A549 (cell line): ENCODE data around the gene EXOC6. TPM values are rescaled to one million over a fixed set of nuclear protein-coding genes. Genes with fewer than 3 reads are reported as not detected.
A peak's percentile ranks its signal among the peaks of the same experiment; 100 is the strongest.

Source experiments
- ATAC-seq, 2 experiments: fragments of 200-7000 bp in 1 of 2; fragments of >200 bp in 1 of 2; cut with Nextera tagmentation in 1 of 2; cut with Tn5 transposase in 1 of 2; 3 replicates each; pipeline versions ENCODE4 v1.8.0 to v1.9.1; 2018 to 2020; ENCODE audit warnings: mild to moderate bottlenecking in 1 of 2, moderate library complexity in 1 of 2
- CTCF ChIA-PET: fragments of 300-600 bp; sonication (Branson Sonifier 250); formaldehyde crosslinking; extraction: SDS; loops from one replicate; lab custom pipeline; 2021; ENCODE audit warnings: antibody characterized with exemption, inconsistent platforms; lab: Yijun Ruan, JAX
- POLR2A ChIA-PET: fragments of 350-600 bp; formaldehyde crosslinking; extraction: SDS; loops from one replicate; lab custom pipeline; 2021; ENCODE audit warnings: antibody characterized with exemption, inconsistent platforms; lab: Yijun Ruan, JAX
- DNase-seq, 2 experiments: peaks; one replicate each; pipeline versions ENCODE4 v3.0.0 to v3.0.0-alpha.2; 2011 to 2016; ENCODE audit warnings: low read depth in 1 of 2, low spot score in 1 of 2
- FAIRE-seq: peaks from 2 replicates; lab custom pipeline; 2011; peaks lifted over from hg19 to GRCh38; lab: Jason Lieb, UNC
- H3K27ac ChIP-seq, 2 experiments: fragments of >200 bp; sonication (Bioruptor Twin); formaldehyde crosslinking; 3 replicates each; pipeline ENCODE4 v1.5.1; 2016 to 2017
- H3K4me1 ChIP-seq: fragments of >200 bp; sonication (Bioruptor Twin); formaldehyde crosslinking; 3 replicates; pipeline ENCODE4 v1.6.1; 2016
- H3K4me2 ChIP-seq: fragments of >200 bp; sonication (Bioruptor Twin); formaldehyde crosslinking; 3 replicates; pipeline ENCODE4 v1.6.1; 2016
- H3K4me3 ChIP-seq: fragments of >200 bp; sonication (Bioruptor Twin); formaldehyde crosslinking; 3 replicates; pipeline ENCODE4 v1.5.1; 2016
- H3K9me3 ChIP-seq: fragments of >200 bp; sonication (Bioruptor Twin); formaldehyde crosslinking; 3 replicates; pipeline ENCODE4 v1.6.1; 2016
- BCL3 ChIP-seq: fragments of >200 bp; sonication (Bioruptor Twin); formaldehyde crosslinking; IDR thresholded peaks from 3 replicates; pipeline ENCODE4 v1.6.1; 2016
- BHLHE40 ChIP-seq: IDR thresholded peaks from 2 replicates; pipeline ENCODE4 v1.6.1; 2012; ENCODE audit warnings: low read depth, low read length, inconsistent platforms
- CBX2 ChIP-seq: fragments of 200-600 bp; sonication (generic); IDR thresholded peaks from 2 replicates; pipeline ENCODE4 v1.6.1; 2016; ENCODE audit warnings: low read depth, mild to moderate bottlenecking, borderline replicate concordance
- E2F6 ChIP-seq: IDR thresholded peaks from 2 replicates; pipeline ENCODE4 v1.6.1; 2012; ENCODE audit warnings: low read depth, borderline replicate concordance
- EHF ChIP-seq: fragments of 250-450 bp; sonication (Bioruptor Pico); IDR thresholded peaks from 2 replicates; pipeline ENCODE4 v1.5.0; 2020; ENCODE audit warnings: mild to moderate bottlenecking
- EHMT2 ChIP-seq: fragments of 200-600 bp; sonication (generic); IDR thresholded peaks from 2 replicates; pipeline ENCODE4 v1.6.1; 2016; ENCODE audit warnings: antibody characterized with exemption, low read depth, mild to moderate bottlenecking, moderate library complexity
- EP300 ChIP-seq, 2 experiments: fragments of >200 bp; sonication (Bioruptor Twin); formaldehyde crosslinking; IDR thresholded peaks; 2 replicates in 1 of 2; 3 replicates in 1 of 2; pipeline ENCODE4 v1.6.1; 2016 to 2017
- ESRRA ChIP-seq: fragments of 150-350 bp; IDR thresholded peaks from 2 replicates; pipeline ENCODE4 v1.6.1; 2014; ENCODE audit warnings: mild to moderate bottlenecking, low read length, borderline replicate concordance
- FOSL2 ChIP-seq, 2 experiments: fragments of 450-650 bp in 1 of 2; fragments of >200 bp in 1 of 2; sonication (Bioruptor Twin) in 1 of 2; formaldehyde crosslinking; IDR thresholded peaks; 2 replicates each; pipeline versions ENCODE4 v1.5.0 to v1.6.1; 2016 to 2020; ENCODE audit warnings: mild to moderate bottlenecking in 1 of 2, moderate library complexity in 1 of 2
- KDM1A ChIP-seq: fragments of 200-600 bp; sonication (generic); IDR thresholded peaks from 2 replicates; pipeline ENCODE4 v1.6.1; 2016; ENCODE audit warnings: low read depth, mild to moderate bottlenecking
- MAFK ChIP-seq: fragments of 450-650 bp; IDR thresholded peaks from 2 replicates; pipeline ENCODE4 v1.6.1; 2014; ENCODE audit not compliant: partially characterized antibody
- MAX ChIP-seq: IDR thresholded peaks from 2 replicates; pipeline ENCODE4 v1.6.1; 2012
- NFE2L2 ChIP-seq: fragments of 150-350 bp; conservative IDR thresholded peaks from 2 replicates; pipeline ENCODE4 v1.6.1; 2014; ENCODE audit warnings: low read length
- NR3C1 ChIP-seq: fragments of >200 bp; sonication (Bioruptor Twin); formaldehyde crosslinking; IDR thresholded peaks from 3 replicates; pipeline ENCODE4 v1.6.1; 2017
- PBX3 ChIP-seq: IDR thresholded peaks from 2 replicates; pipeline ENCODE4 v1.6.1; 2012
- RCOR1 ChIP-seq: fragments of 150-350 bp; IDR thresholded peaks from 2 replicates; pipeline ENCODE4 v1.6.1; 2014; ENCODE audit warnings: antibody characterized with exemption, low read length, low read depth
- SMC3 ChIP-seq: fragments of >200 bp; sonication (Bioruptor Twin); formaldehyde crosslinking; IDR thresholded peaks from 3 replicates; pipeline ENCODE4 v1.6.1; 2018; ENCODE audit warnings: inconsistent platforms
- TFCP2L1 ChIP-seq: fragments of 250-450 bp; sonication (Bioruptor Pico); IDR thresholded peaks from 2 replicates; pipeline ENCODE4 v1.5.0; 2021; ENCODE audit warnings: mild to moderate bottlenecking
- ZFP36 ChIP-seq: fragments of 450-650 bp; IDR thresholded peaks from 2 replicates; pipeline ENCODE4 v1.6.1; 2014; ENCODE audit warnings: borderline replicate concordance; ENCODE audit not compliant: partially characterized antibody
- ZSCAN20 ChIP-seq: fragments of 250-450 bp; sonication (Bioruptor Pico); IDR thresholded peaks from 2 replicates; pipeline ENCODE4 v1.8.0; 2022; ENCODE audit warnings: mild to moderate bottlenecking, moderate library complexity
- WGBS: methylation state at CpG from one replicate; pipeline ENCODE4 v1.1.6; 2017; ENCODE audit errors: missing lambda C conversion rate; 5-methylcytosine and 5-hydroxymethylcytosine counted together
- polyA plus RNA-seq, 4 experiments: library from polyadenylated mRNA; depleted of rRNA in 3 of 4; stranded (reverse); fragments of >200 nt; fragmentation: RNase III in 1 of 4; extraction: RNeasy Plus Mini Kit Qiagen cat#74134 plus additional on column Dnase treatment in 1 of 4; gene quantifications; 2 replicates in 3 of 4; 3 replicates in 1 of 4; pipeline ENCODE4 v1.2.3, GENCODE V29; 2011 to 2017

Gene EXOC6
- polyA plus RNA-seq, 2 of the 4 experiments (the other 2 are of a cell fraction) = 16.8 to 48.5 TPM

GRCh38 chr10:92894081-92894655 lies 45.8 kb downstream of the EXOC6 start:
- no peak overlapping the region for H3K27ac ChIP-seq
- H3K4me2 ChIP-seq = peak overlapping the region; percentile 3; the same call in 2 of the 3 replicates
- peaks cover 52% of the 10 kb centered on the region for H3K4me1 ChIP-seq
- TF ChIP-seq BHLHE40 (no peak), EHMT2 (no peak), FOSL2 (IDR thresholded peaks at IDR 0.05) (no peak), FOSL2 (CRISPR knock-in tag; IDR thresholded peaks at IDR 0.05) (no peak), NFE2L2 (no peak), ZSCAN20 (CRISPR knock-in tag) (no peak), KDM1A (no peak), CBX2 (no peak), MAX (no peak)
- TF ChIP-seq, all 56 proteins: peak for 0
- Histone ChIP-seq H3K9me3 (no peaks in the 10 kb centered on the region), H3K4me3 (no peak overlapping the region)
- DNase-seq = no peak
- ATAC-seq = no peak
- POLR2A ChIA-PET = no interaction called here
- peak; percentile 13 for FAIRE-seq
- CTCF ChIA-PET = interaction anchor here (1.2 kb wide), 1 partner anchor 186 kb away, joined by 3 read pairs; no protein-coding TSS in a partner anchor

GRCh38 chr10:92897916-92898315 lies 49.6 kb downstream of the EXOC6 start:
- H3K4me3 ChIP-seq = no peak overlapping the region
- ChIA-PET POLR2A (no interaction called here), CTCF (interaction anchor here (0.6 to 2.9 kb wide), 4 partner anchors 17 to 479 kb away, joined by 3 to 15 read pairs (median 6); no protein-coding TSS in a partner anchor)
- 76% methylated on average over 5 of the region's 5 CpGs for WGBS
- no peak for ATAC-seq
- H3K4me1 ChIP-seq = peaks cover 39% of the 10 kb centered on the region
- no peaks in the 10 kb centered on the region for H3K9me3 ChIP-seq
- FAIRE-seq = no peak
- TF ChIP-seq TFCP2L1 (CRISPR knock-in tag) (no peak), NR3C1 (no peak), PBX3 (no peak), EP300 (IDR thresholded peaks at IDR 0.05) (no peak), SMC3 (no peak), E2F6 (no peak), ZFP36 (no peak), FOSL2 (IDR thresholded peaks at IDR 0.05) (no peak), FOSL2 (CRISPR knock-in tag; IDR thresholded peaks at IDR 0.05) (no peak)
- no peak overlapping the region for H3K27ac ChIP-seq
- DNase-seq = no peak
- H3K4me2 ChIP-seq = no peak overlapping the region

- no peak overlapping the region for H3K4me2 ChIP-seq
- H3K4me1 ChIP-seq = peaks cover 15% of the 10 kb centered on the region; the same call in 2 of the 3 replicates
- no peak overlapping the region for H3K4me3 ChIP-seq
- ChIA-PET CTCF (interaction anchor here (0.7 to 1.4 kb wide), 4 partner anchors 14 to 451 kb away, joined by 3 to 5 read pairs (median 4); no protein-coding TSS in a partner anchor), POLR2A (no interaction called here)
- FAIRE-seq (no peak), DNase-seq (no peak), ATAC-seq (no peak)
- TF ChIP-seq FOSL2 (IDR thresholded peaks at IDR 0.05) (no peak), FOSL2 (CRISPR knock-in tag; IDR thresholded peaks at IDR 0.05) (no peak), RCOR1 (no peak), ESRRA (no peak), BCL3 (no peak), EHF (CRISPR knock-in tag) (no peak), MAFK (no peak), CBX2 (no peak)
- no peaks in the 10 kb centered on the region for H3K9me3 ChIP-seq
- H3K27ac ChIP-seq = no peak overlapping the region
- WGBS = 90% methylated on average over 2 of the region's 3 CpGs
Measured at GRCh38 chr10:92901819-92902251, 53.5 kb downstream of the EXOC6 start.
